B cell (primary cell): ENCODE measurements around the gene LENEP. TPM values are rescaled to one million over a fixed set of nuclear protein-coding genes. Genes with fewer than 3 reads are reported as not detected.

Source experiments
- ATAC-seq: fragments of 200-7000 bp; cut with Tn5 transposase; one replicate; pipeline ENCODE4 v1.10.0; 2021; ENCODE audit warnings: low read depth, mild to moderate bottlenecking, moderate number of reproducible peaks, moderate library complexity
- CTCF ChIA-PET: fragments of 350-600 bp; sonication (Branson Sonifier 250); formaldehyde crosslinking; loops from one replicate; lab custom pipeline; 2021; ENCODE audit warnings: antibody characterized with exemption, inconsistent platforms; lab: Charles Lee
- POLR2A ChIA-PET: fragments of 350-600 bp; sonication (Branson Sonifier 250); formaldehyde crosslinking; loops from one replicate; lab custom pipeline; 2021; ENCODE audit warnings: antibody characterized with exemption; lab: Charles Lee
- DNase-seq: peaks from one replicate; pipeline ENCODE4 v3.0.0; 2013
- H2AFZ ChIP-seq: 2 replicates; pipeline ENCODE4 v1.6.1; 2012; ENCODE audit warnings: mild to moderate bottlenecking, low read depth, low read length; ENCODE audit not compliant: insufficient read depth, poor library complexity, severe bottlenecking
- H3K27ac ChIP-seq, 2 donors: 1 replicate in 1 of 2; 2 replicates in 1 of 2; pipeline ENCODE4 v1.5.1; 2012 to 2013; ENCODE audit warnings: low read length in 2 of 2, mild to moderate bottlenecking in 2 of 2, moderate library complexity in 1 of 2
- H3K27me3 ChIP-seq, 4 experiments: fragments of 200-600 bp in 1 of 4; sonication (generic) in 1 of 4; replicated peaks in 1 of 4; 1 replicate in 2 of 4; 2 replicates in 2 of 4; pipeline versions ENCODE4 v1.6.1 to v1.7.0; 2013 to 2016; ENCODE audit warnings: low read length in 3 of 4, mild to moderate bottlenecking in 2 of 4, mixed read lengths in 1 of 4, moderate library complexity in 1 of 4; ENCODE audit not compliant: insufficient read depth in 4 of 4, control insufficient read depth in 3 of 4; ENCODE audit errors: control extremely low read depth in 1 of 4
- H3K36me3 ChIP-seq, 2 experiments: replicated peaks in 1 of 2; 1 replicate in 1 of 2; 2 replicates in 1 of 2; pipeline versions ENCODE4 v1.6.1 to v1.7.1; 2013; ENCODE audit warnings: low read length in 1 of 2; ENCODE audit not compliant: insufficient read depth in 2 of 2, control insufficient read depth in 1 of 2; ENCODE audit errors: control extremely low read depth in 1 of 2, extremely low read depth in 1 of 2
- H3K4me1 ChIP-seq, 2 donors: fragments of 200-600 bp in 1 of 2; sonication (generic) in 1 of 2; 1 replicate in 1 of 2; 2 replicates in 1 of 2; pipeline versions ENCODE4 v1.5.1 to v1.6.1; 2013 to 2017; ENCODE audit warnings: low read length in 2 of 2; ENCODE audit not compliant: control insufficient read depth in 2 of 2, insufficient read depth in 2 of 2
- H3K4me2 ChIP-seq: replicated peaks from 2 replicates; pipeline ENCODE3; 2012; ENCODE audit warnings: mild to moderate bottlenecking, low read depth, low read length; ENCODE audit not compliant: poor library complexity, severe bottlenecking
- H3K4me3 ChIP-seq, 5 experiments: fragments of 200-600 bp in 1 of 5; sonication (generic) in 1 of 5; 1 replicate in 3 of 5; 2 replicates in 2 of 5; pipeline versions ENCODE4 v1.5.1 to v1.7.0; 2011 to 2016; ENCODE audit warnings: low read length in 4 of 5, mild to moderate bottlenecking in 4 of 5, low read depth in 2 of 5, control low read depth in 1 of 5, moderate library complexity in 1 of 5; ENCODE audit not compliant: insufficient read depth in 1 of 5; ENCODE audit errors: control extremely low read depth in 1 of 5, extremely low read depth in 1 of 5
- H3K79me2 ChIP-seq: fragments of 200-600 bp; sonication (generic); one replicate; pipeline ENCODE4 v1.6.0; 2016; ENCODE audit warnings: low read length; ENCODE audit not compliant: control insufficient read depth, insufficient read depth
- H3K9ac ChIP-seq: fragments of 200-600 bp; sonication (generic); 2 replicates; pipeline ENCODE4 v1.6.1; 2017; ENCODE audit warnings: mild to moderate bottlenecking, low read length, moderate library complexity
- H3K9me3 ChIP-seq, 3 donors: one replicate each; pipeline versions ENCODE4 v1.6.1 to v1.7.1; 2013; ENCODE audit warnings: low read length in 2 of 3; ENCODE audit not compliant: control insufficient read depth in 2 of 3, insufficient read depth in 1 of 3; ENCODE audit errors: control extremely low read depth in 1 of 3
- H4K20me1 ChIP-seq: 2 replicates; pipeline ENCODE4 v1.6.0; 2012; ENCODE audit warnings: mild to moderate bottlenecking, low read length; ENCODE audit not compliant: insufficient read depth, control insufficient read depth, poor library complexity, severe bottlenecking
- H3K27ac Mint-ChIP-seq: one replicate; pipeline ENCODE4 v1.8.0; 2021; ENCODE audit warnings: mixed read lengths
- H3K27me3 Mint-ChIP-seq: one replicate; pipeline ENCODE4 v1.8.0; 2021; ENCODE audit warnings: mixed read lengths
- H3K4me1 Mint-ChIP-seq: one replicate; pipeline ENCODE4 v1.8.0; 2021; ENCODE audit warnings: mixed read lengths
- H3K4me3 Mint-ChIP-seq: one replicate; pipeline ENCODE4 v1.8.0; 2021; ENCODE audit warnings: mixed read lengths
- H3K9me3 Mint-ChIP-seq: one replicate; pipeline ENCODE4 v1.8.0; 2022; ENCODE audit warnings: mixed read lengths; ENCODE audit not compliant: insufficient read depth
- EZH2 ChIP-seq: IDR thresholded peaks from 2 replicates; pipeline ENCODE4 v1.6.1; 2012; ENCODE audit warnings: borderline replicate concordance, low read depth, mild to moderate bottlenecking, moderate library complexity, low read length; ENCODE audit not compliant: insufficient read depth, poor library complexity, severe bottlenecking
- WGBS: methylation state at CpG from one replicate; pipeline ENCODE4 v1.1.5; 2013; ENCODE audit warnings: missing lambda C conversion rate; ENCODE audit not compliant: insufficient coverage; 5-methylcytosine and 5-hydroxymethylcytosine counted together
- intact Hi-C: fragments of 100-400 bp; cut with micrococcal nuclease; formaldehyde crosslinking; loops from one replicate; pipeline ENCODE4 v1.10.0; 2022
- polyA plus RNA-seq: library from polyadenylated mRNA; depleted of rRNA; stranded (reverse); fragments of >200 nt; gene quantifications from 2 replicates; pipeline ENCODE4 v1.2.3, GENCODE V29; 2012
- total RNA-seq, 2 donors: library from RNA; stranded (reverse); fragments of 120-200 nt in 1 of 2; gene quantifications; 1 replicate in 1 of 2; 2 replicates in 1 of 2; pipeline versions ENCODE4 v1.2.3 to v1.2.4, GENCODE V29; 2013 to 2022
- TF ChIP-seq, protein P1 (sequence below): fragments of 200-600 bp; IDR thresholded peaks from one replicate; pipeline ENCODE4 v1.8.0; 2022; ENCODE audit warnings: antibody characterized with exemption, mild to moderate bottlenecking

LENEP gene
- total and polyA plus RNA-seq, 2 donors (not counting 1 experiment from before 2014, with no cell fraction given) = 2.0 TPM; not detected in 1

DNA sequence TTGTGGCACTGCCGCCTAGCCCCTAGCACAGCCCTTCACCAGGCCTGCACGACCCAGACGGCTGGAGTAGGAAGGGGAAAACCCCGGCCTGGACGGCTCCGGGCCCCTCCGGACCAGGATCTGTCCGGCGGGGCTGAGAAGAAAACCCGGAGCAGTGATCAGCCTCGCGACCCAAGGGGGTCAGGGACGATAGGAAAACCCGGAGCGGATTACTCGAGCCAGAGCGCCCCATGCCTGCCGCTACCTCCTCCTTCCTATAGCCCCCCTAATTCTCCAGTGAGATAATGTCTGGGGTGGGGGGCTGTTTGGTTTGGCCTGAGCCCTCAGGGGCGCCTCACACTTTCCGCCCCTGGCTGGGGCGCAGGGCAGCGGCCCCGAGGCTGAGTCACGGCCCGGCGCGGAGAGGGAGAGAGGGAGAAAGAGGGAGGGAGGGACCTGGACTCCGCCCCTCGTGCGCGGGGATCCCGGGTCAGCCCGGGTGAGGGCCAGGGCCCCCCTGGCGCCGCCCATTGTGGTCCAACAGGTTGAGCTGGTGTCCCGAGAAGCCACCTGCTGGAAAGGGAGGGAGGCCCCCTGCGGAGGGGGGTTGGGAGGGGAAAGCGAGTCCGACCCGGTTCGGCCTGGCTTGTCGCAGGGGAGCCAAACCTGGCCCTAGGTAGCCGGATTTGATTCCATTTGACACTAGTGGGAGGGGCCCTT, 7.5 kb downstream of the LENEP start:
- H4K20me1 ChIP-seq = no peaks in the 10 kb centered on the region
- Mint-ChIP-seq H3K4me1 (peaks cover 41% of the 10 kb centered on the region), H3K27ac (peak overlapping the region; percentile 96), H3K27me3 (no peaks in the 10 kb centered on the region), H3K4me3 (peak overlapping the region; percentile 90), H3K9me3 (no peaks in the 10 kb centered on the region)
- H3K27ac ChIP-seq = peak overlapping the region; percentile 73 to 80
- no peaks in the 10 kb centered on the region for H3K27me3 ChIP-seq
- WGBS = 0% methylated on average over 37 of the region's 43 CpGs
- H2AFZ ChIP-seq = peak overlapping the region; percentile 90
- ChIA-PET POLR2A (interaction anchor here (0.6 to 7.4 kb wide), 4 partner anchors 14 to 64 kb away, joined by 6 to 74 read pairs (median 8); partner anchors contain the start of genes CKS1B and PMVK), CTCF (interaction anchor here (0.8 to 18.4 kb wide), 15 partner anchors 13 to 331 kb away, joined by 3 to 295 read pairs (median 6); partner anchors contain the start of genes ADAM15, CKS1B, FLAD1 and PBXIP1)
- peak overlapping the region; percentile 74 to 95 (median 86) for H3K4me3 ChIP-seq
- peak; percentile 89 for DNase-seq
- H3K4me1 ChIP-seq = peaks cover 31 to 40% of the 10 kb centered on the region in 2 donors
- no peaks in the 10 kb centered on the region for H3K9me3 ChIP-seq
- intact Hi-C loops = loop anchor here (1.0 to 5.0 kb wide), 5 partner anchors 62 to 674 kb away; partner anchors contain the start of genes ADAR, ATP8B2, EFNA4 and UBE2Q1
- peak overlapping the region; percentile 91 for H3K9ac ChIP-seq
- peak; percentile 32 for ATAC-seq
- no peaks in the 10 kb centered on the region for H3K36me3 ChIP-seq
- TF ChIP-seq EZH2 = no peak
- TF ChIP-seq, protein P1, sequence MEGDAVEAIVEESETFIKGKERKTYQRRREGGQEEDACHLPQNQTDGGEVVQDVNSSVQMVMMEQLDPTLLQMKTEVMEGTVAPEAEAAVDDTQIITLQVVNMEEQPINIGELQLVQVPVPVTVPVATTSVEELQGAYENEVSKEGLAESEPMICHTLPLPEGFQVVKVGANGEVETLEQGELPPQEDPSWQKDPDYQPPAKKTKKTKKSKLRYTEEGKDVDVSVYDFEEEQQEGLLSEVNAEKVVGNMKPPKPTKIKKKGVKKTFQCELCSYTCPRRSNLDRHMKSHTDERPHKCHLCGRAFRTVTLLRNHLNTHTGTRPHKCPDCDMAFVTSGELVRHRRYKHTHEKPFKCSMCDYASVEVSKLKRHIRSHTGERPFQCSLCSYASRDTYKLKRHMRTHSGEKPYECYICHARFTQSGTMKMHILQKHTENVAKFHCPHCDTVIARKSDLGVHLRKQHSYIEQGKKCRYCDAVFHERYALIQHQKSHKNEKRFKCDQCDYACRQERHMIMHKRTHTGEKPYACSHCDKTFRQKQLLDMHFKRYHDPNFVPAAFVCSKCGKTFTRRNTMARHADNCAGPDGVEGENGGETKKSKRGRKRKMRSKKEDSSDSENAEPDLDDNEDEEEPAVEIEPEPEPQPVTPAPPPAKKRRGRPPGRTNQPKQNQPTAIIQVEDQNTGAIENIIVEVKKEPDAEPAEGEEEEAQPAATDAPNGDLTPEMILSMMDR = no peak
- peak overlapping the region; percentile 97 for H3K4me2 ChIP-seq
- peaks cover 38% of the 10 kb centered on the region for H3K79me2 ChIP-seq

DNA sequence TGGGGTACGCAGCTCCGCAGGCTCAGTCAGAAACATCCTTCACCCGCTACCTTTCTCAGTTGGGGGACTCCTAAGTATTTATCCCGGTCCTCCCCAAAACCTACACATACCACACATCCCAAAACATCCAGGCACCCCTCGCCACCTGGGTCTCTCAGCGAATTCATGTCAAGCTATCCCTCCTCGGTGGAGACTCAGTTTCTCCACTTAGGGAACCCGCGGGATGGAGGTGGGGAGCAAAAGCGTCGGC, 8.0 kb downstream of the LENEP start:
- Histone ChIP-seq H3K9me3 (no peaks in the 10 kb centered on the region), H4K20me1 (peaks cover 4% of the 10 kb centered on the region), H3K27me3 (no peaks in the 10 kb centered on the region), H3K79me2 (peaks cover 38% of the 10 kb centered on the region), H3K27ac (peak overlapping the region; percentile 73 to 80), H3K4me2 (peak overlapping the region; percentile 97), H3K4me3 (peak overlapping the region; percentile 74 to 95 (median 86)), H3K36me3 (no peaks in the 10 kb centered on the region), H2AFZ (peak overlapping the region; percentile 90), H3K9ac (peak overlapping the region; percentile 91), H3K4me1 (peaks cover 36 to 44% of the 10 kb centered on the region in 2 donors)
- ATAC-seq (no peak), DNase-seq (no peak)
- Mint-ChIP-seq H3K27ac (peak overlapping the region; percentile 96), H3K27me3 (no peaks in the 10 kb centered on the region), H3K4me1 (peaks cover 46% of the 10 kb centered on the region), H3K9me3 (no peaks in the 10 kb centered on the region), H3K4me3 (peak overlapping the region; percentile 90)
- CTCF ChIA-PET = interaction anchor here (0.8 to 18.4 kb wide), 8 partner anchors 13 to 84 kb away, joined by 3 to 295 read pairs (median 4); partner anchors contain the start of genes ADAM15, CKS1B and FLAD1
- POLR2A ChIA-PET = interaction anchor here (0.6 to 7.4 kb wide), 5 partner anchors 14 to 65 kb away, joined by 3 to 74 read pairs (median 8); partner anchors contain the start of genes CKS1B and PMVK
- intact Hi-C loops = loop anchor here (1.0 to 5.0 kb wide), 5 partner anchors 61 to 674 kb away; partner anchors contain the start of genes ADAR, ATP8B2, EFNA4 and UBE2Q1
- 0% methylated on average over 11 of the region's 11 CpGs for WGBS
- no peak for TF ChIP-seq EZH2
- TF ChIP-seq, protein P1 = no peak
